Measurements from ENCODE around the gene TBCD.
A peak's percentile ranks its signal among the peaks of the same experiment; 100 is the strongest.
"Not testable (repeated sequence)": the region's sequence is repeated elsewhere in the genome, so short reads cannot be mapped to it uniquely, and the experiment has no call there.

Gene TBCD

GRCh38 chr17:82974136-82974952, 222.5 kb downstream of the TBCD start:
- DNase-seq (ENCODE audit: low spot score): peak; percentile 6

GRCh38 chr17:82976982-82977488, 225.2 kb downstream of the TBCD start:
- no peak for DNase-seq (ENCODE audit: low spot score)

- DNase-seq (ENCODE audit: low spot score): no peak
Measured at GRCh38 chr17:82977606-82978005, 225.7 kb downstream of the TBCD start.

- DNase-seq (ENCODE audit: low spot score): no peak
Measured at GRCh38 chr17:82978765-82979349, 227.0 kb downstream of the TBCD start.

- DNase-seq (ENCODE audit: low spot score): no peak
Measured at GRCh38 chr17:82979718-82980117, 227.9 kb downstream of the TBCD start.

GRCh38 chr17:82980632-82981031, 228.8 kb downstream of the TBCD start:
- no peak for DNase-seq (ENCODE audit: low spot score)

- no peak for DNase-seq (ENCODE audit: low spot score)
Measured at GRCh38 chr17:82981141-82981730, 229.4 kb downstream of the TBCD start.

- no peak for DNase-seq (ENCODE audit: low spot score)
Measured at GRCh38 chr17:82983510-82984248, 231.8 kb downstream of the TBCD start.

- not testable (repeated sequence) for DNase-seq (ENCODE audit: low spot score)
Measured at GRCh38 chr17:82984249-82984617, 232.4 kb downstream of the TBCD start.

- no peak for DNase-seq (ENCODE audit: low spot score)
Measured at GRCh38 chr17:82984751-82985427, 233.0 kb downstream of the TBCD start.

- DNase-seq (ENCODE audit: low spot score): no peak
Measured at GRCh38 chr17:82985428-82985805, 233.6 kb downstream of the TBCD start.

GRCh38 chr17:82985973-82986372, 234.1 kb downstream of the TBCD start:
- DNase-seq (ENCODE audit: low spot score): no peak

- not testable (repeated sequence) for DNase-seq (ENCODE audit: low spot score)
Measured at GRCh38 chr17:82989051-82989450, 237.2 kb downstream of the TBCD start.

- no peak for DNase-seq (ENCODE audit: low spot score)
Measured at GRCh38 chr17:82989881-82990280, 238.0 kb downstream of the TBCD start.

GRCh38 chr17:82993005-82993404, 241.1 kb downstream of the TBCD start:
- no peak for DNase-seq (ENCODE audit: low spot score)
